Kidney (tissue), 14 donors: ENCODE measurements around the gene DRC1. TPM values are rescaled to one million over a fixed set of nuclear protein-coding genes. Genes with fewer than 3 reads are reported as not detected.
A peak's percentile ranks its signal among the peaks of the same experiment; 100 is the strongest.

Source experiments
- DNase-seq, 5 donors: peaks; one replicate each; pipeline ENCODE4 v3.0.0-alpha.2; 2013 to 2020
- FAIRE-seq: peaks from 2 replicates; lab custom pipeline; 2012; peaks lifted over from hg19 to GRCh38; lab: Jason Lieb, UNC
- H3K27ac ChIP-seq, 2 donors: one replicate each; pipeline ENCODE4 v1.7.0; 2013; ENCODE audit warnings: low read depth in 2 of 2, low read length in 2 of 2, inconsistent platforms in 1 of 2
- H3K27me3 ChIP-seq: one replicate; pipeline ENCODE4 v1.7.1; 2013; ENCODE audit warnings: low read length, inconsistent platforms; ENCODE audit not compliant: control insufficient read depth, insufficient read depth
- H3K36me3 ChIP-seq, 3 donors: one replicate each; pipeline versions ENCODE4 v1.7.0 to v1.7.1; 2013; ENCODE audit warnings: low read length in 3 of 3, control low read depth in 1 of 3, inconsistent platforms in 1 of 3; ENCODE audit not compliant: insufficient read depth in 3 of 3, control insufficient read depth in 2 of 3
- H3K4me1 ChIP-seq, 3 donors: one replicate each; pipeline versions ENCODE4 v1.7.0 to v1.7.1; 2013; ENCODE audit warnings: low read length in 3 of 3, inconsistent platforms in 1 of 3, low read depth in 1 of 3; ENCODE audit not compliant: control insufficient read depth in 2 of 3, insufficient read depth in 2 of 3
- H3K4me3 ChIP-seq, 3 donors: one replicate each; pipeline versions ENCODE4 v1.7.0 to v1.8.1; 2013; ENCODE audit warnings: low read length in 3 of 3, control low read depth in 1 of 3, inconsistent platforms in 1 of 3
- H3K9ac ChIP-seq, 3 donors: one replicate each; pipeline versions ENCODE4 v1.7.0 to v1.7.1; 2013; ENCODE audit warnings: low read length in 3 of 3, control low read depth in 1 of 3, inconsistent platforms in 1 of 3
- H3K9me3 ChIP-seq, 3 donors: one replicate each; pipeline versions ENCODE4 v1.7.0 to v1.7.1; 2013; ENCODE audit warnings: low read length in 3 of 3, control low read depth in 1 of 3, inconsistent platforms in 1 of 3; ENCODE audit not compliant: control insufficient read depth in 2 of 3, insufficient read depth in 1 of 3
- intact Hi-C: fragments of 100-400 bp; cut with DNase I; formaldehyde crosslinking; loops from one replicate; pipeline ENCODE4 v1.11.1; 2022
- polyA plus RNA-seq: library from polyadenylated mRNA; stranded (reverse); fragments of 350-450 nt; fragmentation: Illumina TruSeq; extraction: RNeasy Lipid Tissue Mini Kit (QIAGEN cat#74804); gene quantifications from one replicate; pipeline ENCODE4 v1.2.3, GENCODE V29; 2014; ENCODE audit warnings: low read depth, low replicate concordance; ENCODE audit not compliant: insufficient read depth
- total RNA-seq: library from RNA; stranded (reverse); fragmentation: NEBNext Ultra II Directional; extraction: Animal tissue kit (Norgen Biotek cat#: 25700); gene quantifications from one replicate; pipeline ENCODE4 v1.2.1, GENCODE V29; 2021
- TF ChIP-seq, protein P1 (sequence below): IDR thresholded peaks from 3 replicates; pipeline ENCODE4 v1.5.1; 2012; ENCODE audit warnings: mild to moderate bottlenecking, moderate library complexity, borderline replicate concordance; ENCODE audit not compliant: insufficient read depth; ENCODE audit errors: extremely low read depth
- donor health status: control.
- donor health status: control.
- donor health status: control.
- donor health status: control.
- donor health status: control.
- donor health status: DM: yes; HTN: yes; CAD: no.
- donor health status: Normal renal cell carcinoma (clear cell type).

DRC1 gene
- total and polyA plus RNA-seq, 2 donors from 2014 or later: 0.76 TPM; not detected in 1

DNA sequence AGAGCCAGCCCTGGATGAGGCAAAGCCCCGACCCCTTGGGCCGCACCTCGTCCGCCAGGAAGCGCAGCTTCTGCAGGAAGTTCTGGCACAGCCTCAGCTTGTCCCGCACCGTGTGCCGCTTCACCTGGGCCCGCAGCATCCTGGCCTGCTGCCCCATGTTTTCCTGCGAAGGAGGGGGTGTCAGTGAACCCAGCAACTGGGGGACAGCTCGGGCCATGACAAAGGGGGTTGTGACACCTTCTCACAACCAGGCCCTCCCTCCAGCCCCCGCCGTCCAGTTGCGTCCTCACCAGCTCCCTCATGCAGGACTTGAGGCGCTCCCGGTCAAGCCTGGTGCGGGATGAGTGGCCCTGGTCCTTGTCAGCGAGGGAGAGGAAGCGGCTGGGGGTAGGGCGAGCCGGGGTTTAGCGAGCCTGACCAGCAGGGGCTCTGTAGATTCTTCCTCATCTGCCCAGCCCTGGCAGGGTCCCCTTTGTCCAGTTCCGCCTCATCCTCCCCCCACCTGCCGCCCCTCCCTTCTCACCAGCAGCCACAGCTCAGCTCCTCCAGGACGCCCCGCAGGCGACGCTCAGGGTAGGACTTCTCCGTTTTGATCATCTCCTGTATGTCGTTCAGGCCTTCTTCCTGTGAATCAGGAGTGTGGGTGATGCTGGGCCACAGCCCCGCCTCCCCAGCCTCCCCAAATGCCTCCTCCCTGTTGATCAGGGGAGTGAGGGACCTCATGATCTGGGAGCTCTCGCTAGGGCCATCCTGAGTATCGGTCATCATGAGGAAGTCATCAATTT lies 75.6 kb downstream of the DRC1 start:
- H3K4me1 ChIP-seq: no peaks in the 10 kb centered on the region
- no peak for FAIRE-seq
- no peak overlapping the region for H3K9ac ChIP-seq
- no peaks in the 10 kb centered on the region for H3K27me3 ChIP-seq
- H3K4me3 ChIP-seq: no peak overlapping the region
- TF ChIP-seq, protein P1, sequence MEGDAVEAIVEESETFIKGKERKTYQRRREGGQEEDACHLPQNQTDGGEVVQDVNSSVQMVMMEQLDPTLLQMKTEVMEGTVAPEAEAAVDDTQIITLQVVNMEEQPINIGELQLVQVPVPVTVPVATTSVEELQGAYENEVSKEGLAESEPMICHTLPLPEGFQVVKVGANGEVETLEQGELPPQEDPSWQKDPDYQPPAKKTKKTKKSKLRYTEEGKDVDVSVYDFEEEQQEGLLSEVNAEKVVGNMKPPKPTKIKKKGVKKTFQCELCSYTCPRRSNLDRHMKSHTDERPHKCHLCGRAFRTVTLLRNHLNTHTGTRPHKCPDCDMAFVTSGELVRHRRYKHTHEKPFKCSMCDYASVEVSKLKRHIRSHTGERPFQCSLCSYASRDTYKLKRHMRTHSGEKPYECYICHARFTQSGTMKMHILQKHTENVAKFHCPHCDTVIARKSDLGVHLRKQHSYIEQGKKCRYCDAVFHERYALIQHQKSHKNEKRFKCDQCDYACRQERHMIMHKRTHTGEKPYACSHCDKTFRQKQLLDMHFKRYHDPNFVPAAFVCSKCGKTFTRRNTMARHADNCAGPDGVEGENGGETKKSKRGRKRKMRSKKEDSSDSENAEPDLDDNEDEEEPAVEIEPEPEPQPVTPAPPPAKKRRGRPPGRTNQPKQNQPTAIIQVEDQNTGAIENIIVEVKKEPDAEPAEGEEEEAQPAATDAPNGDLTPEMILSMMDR: no peak
- no peaks in the 10 kb centered on the region for H3K9me3 ChIP-seq
- peak in 1 of 5 donors; percentile 55 for DNase-seq
- H3K27ac ChIP-seq: no peak overlapping the region
- intact Hi-C loops: no loop called here
- no peaks in the 10 kb centered on the region for H3K36me3 ChIP-seq

DNA sequence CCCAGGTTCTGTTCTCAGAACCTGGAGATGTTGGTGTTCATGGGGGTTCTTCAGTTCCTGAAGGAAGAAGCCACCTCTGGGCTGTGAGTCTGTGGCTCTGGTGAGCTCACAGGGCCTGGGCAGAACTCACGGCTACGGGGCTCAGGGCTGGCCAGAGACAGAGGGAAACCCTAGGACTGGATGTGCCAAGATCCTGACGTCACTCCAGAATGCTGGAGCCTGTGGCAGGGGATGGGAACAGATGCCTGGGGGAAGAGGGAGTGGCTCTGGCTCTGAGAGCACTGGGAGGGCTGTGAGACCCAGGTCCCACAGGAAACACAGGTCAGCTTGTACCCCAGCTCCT lies 76.2 kb downstream of the DRC1 start, which contains the start of gene OTOF:
Gene OTOF (minus strand): TSS at position 214 of the 343 bp plus-strand sequence.
- Histone ChIP-seq H3K36me3 (no peaks in the 10 kb centered on the region), H3K27me3 (no peaks in the 10 kb centered on the region), H3K4me3 (no peak within 1 kb of the TSS), H3K9ac (no peak within 1 kb of the TSS), H3K9me3 (no peaks in the 10 kb centered on the region), H3K4me1 (no peaks in the 10 kb centered on the region), H3K27ac (no peak within 1 kb of the TSS)
- TF ChIP-seq, protein P1: no peak
- FAIRE-seq (no peak), DNase-seq (peak in 1 of 5 donors; percentile 80)
- intact Hi-C loops: no loop called here

DNA sequence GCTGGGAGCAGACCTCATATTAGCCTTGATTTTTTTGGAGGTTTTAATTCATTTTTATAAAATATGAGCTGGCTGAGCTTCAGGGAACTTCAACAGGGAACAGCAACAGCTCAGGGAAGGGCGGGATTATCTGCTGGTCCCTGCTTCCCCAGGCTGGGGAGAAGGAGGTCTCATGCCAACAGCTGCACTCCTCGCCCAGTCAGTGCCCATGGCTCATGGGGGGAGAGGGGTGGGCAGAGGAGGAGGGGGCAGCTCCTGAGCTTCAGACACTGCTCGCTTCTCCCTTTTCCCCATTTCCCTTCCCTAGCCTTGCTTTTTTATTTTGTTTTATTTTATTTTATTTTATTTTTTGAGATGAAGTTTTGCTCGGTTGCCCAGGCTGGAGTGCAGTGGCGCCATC lies 76.6 kb downstream of the DRC1 start:
- Histone ChIP-seq H3K9ac (no peak overlapping the region), H3K27me3 (no peaks in the 10 kb centered on the region), H3K4me1 (no peaks in the 10 kb centered on the region), H3K36me3 (no peaks in the 10 kb centered on the region), H3K4me3 (no peak overlapping the region), H3K27ac (no peak overlapping the region), H3K9me3 (no peaks in the 10 kb centered on the region)
- DNase-seq (peak in 1 of 5 donors; percentile 18), FAIRE-seq (no peak)
- intact Hi-C loops: no loop called here
- TF ChIP-seq, protein P1: no peak
